ENCODE measurements around the gene ACTG1.

Gene ACTG1

DNA sequence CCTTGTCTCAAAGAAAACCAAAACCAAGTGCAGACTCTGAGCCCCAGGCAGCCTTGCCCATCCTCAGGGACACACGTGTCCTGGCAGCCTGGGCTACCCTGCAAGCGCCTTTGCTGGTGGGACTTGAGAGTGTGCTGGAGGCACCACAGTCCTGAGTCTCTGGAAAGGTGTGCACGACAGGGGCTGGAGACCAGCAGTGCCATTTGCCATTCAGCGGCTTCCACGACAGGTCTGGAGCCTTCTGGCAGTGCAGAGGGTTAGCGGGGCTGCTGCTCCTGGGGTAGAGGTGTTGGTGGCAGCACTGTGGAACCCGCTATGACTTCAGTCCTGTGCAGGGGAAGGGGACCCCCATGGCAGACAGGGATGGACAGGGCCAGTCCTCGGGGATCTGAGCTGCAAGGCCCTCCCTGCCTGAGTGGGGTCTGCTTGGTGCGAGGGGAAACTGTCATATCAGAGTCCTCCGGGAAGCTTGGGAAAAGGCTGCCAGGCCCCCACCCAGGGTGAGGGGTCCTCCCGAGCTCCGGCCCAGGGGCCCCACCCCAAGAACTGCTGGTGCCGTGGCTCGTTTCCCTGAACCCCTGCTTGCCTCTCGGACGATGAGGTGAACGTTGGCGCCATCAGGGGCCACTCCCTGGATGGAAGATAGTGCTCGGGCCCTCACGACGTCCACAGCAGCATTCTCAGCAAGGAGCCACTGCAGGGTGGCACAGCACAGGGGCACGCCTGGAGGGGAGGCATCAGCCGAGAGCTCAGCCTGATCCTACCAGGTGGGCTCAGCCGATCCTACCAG lies 32.8 kb upstream of the ACTG1 start:
- DNase-seq (ENCODE audit: low read depth) = no peak

DNA sequence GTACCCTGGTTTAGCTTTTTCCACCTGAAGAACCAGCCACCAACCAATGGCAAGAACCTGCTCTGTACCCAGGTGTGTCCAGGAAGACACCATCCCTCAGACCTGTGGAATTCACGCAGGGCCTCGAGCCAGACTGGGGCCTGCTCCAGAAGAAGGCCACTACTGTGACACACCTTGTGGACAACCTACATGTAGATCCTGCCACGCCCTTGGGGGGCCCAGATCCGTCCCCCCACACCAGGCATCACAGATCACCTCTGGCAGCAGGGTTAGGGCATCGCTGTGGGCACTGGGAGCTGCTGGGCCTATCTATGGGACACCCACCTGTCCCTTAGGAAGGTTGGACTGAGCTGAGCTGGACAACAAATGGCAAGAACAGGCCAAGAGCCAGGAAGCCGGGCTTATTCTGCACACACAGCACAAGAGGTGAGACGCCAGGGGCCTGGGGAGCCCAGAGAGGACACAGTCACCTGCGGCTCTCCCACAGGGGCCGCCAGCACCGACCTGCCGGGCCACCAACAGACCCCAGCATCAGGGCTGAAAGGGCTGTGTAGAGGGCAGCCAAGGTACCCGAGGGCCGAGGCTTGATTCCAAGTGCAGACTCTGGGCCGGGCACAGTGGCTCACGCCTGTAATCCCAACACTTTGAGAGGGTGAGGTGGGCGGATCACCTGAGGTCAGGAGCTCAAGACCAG lies 31.8 kb upstream of the ACTG1 start:
- no peak for DNase-seq (ENCODE audit: low read depth)

DNA sequence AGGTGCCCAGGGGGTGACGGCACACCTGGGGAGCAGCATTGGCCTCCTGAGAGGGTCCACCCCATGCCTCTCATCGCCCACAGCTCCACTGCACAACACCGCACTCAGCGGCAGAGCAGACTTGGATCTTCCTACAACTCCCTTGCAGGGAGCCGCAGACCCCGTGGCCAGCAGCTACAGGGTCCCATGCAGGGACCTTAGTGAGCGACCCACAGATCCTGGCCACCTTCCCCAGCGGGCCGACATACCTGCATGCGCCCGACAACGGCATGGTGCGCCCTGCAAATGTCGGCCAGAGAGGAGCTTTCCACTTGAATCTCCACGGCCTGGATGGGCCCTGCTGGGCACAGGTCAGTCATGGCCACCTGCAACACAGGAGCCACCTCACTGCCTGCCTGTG lies 31.2 kb upstream of the ACTG1 start:
- DNase-seq (ENCODE audit: low read depth) = no peak

DNA sequence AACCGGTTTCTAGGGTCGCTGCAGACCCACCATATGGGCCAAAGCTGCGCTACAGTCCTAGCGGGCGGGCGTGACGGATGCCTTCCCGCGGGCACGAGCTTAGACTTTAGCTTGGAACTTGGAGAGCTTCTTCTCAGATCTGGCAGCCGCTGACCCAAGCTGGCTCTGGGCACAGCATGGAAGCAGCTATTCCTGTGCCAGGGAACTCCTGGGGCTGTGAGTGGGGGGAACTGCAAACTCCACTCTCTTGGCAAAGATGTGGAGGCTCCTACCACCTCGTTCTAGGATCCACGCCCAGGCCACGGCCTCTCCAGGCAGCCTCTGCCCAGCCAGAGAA lies 30.7 kb upstream of the ACTG1 start:
- DNase-seq (ENCODE audit: low read depth) = no peak

DNA sequence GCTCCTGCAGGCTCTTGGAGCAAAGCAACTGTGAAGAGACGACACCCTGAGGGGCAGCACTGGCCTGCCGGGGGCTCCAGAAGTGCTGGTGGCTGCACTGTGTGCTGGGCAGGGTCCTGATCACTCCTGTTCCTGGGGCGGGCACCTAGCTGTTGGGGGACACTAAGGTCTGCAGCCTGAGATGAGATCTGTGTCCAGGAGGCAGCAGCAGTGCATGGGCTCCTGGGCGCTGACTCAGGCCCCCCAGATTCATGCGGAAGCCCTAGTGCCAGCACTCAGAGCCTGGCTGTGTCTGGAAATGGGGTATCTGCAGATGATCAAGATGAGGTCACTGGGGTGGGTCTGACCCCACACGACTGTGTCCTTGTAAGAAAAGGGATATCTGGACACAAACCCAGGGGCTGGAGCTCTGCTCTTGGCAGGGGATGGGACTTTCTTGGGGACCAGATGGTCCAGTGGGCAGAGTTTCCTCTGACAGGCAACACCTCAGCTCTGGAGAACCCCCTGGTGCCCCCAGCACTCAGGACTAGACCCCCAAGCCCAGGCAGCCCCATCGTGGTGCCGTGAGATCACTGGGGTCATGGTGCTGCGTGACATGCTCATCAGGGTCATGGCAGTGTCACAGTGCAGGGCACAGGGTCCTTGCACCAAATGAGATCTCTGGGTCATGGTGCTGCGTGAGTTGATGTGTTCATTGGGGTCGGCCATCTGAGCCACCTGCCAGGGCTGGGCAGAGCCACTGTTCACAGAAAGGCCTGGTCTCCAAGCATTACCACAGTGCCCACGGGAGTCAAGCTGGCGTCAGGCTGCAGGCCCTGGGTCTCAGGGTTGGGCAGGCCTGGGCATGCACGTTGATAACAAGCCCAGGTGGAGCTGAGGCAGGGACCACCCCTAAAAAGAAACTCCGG lies 30.1 kb upstream of the ACTG1 start:
- no peak for DNase-seq (ENCODE audit: low read depth)

DNA sequence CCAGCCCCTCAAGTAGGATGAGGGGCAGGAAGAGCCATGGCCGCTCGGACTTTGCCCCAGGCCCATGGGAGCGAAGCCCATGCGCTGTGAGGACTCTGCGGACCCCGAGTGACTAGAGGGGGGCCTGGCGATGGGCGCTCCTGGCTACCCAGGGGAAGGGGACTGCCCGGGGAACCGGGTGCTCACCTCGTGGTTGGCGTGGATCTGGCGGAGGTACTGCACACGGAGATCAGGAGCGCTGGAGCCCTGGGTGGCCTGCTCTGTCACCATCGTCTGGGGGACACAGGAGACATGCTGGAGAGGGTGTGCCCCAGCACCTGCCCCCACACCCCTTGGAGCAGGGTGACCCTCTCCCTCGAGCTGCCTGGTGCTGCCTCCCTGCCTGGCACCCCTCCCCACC lies 28.5 kb upstream of the ACTG1 start:
- no peak for DNase-seq (ENCODE audit: low read depth)

DNA sequence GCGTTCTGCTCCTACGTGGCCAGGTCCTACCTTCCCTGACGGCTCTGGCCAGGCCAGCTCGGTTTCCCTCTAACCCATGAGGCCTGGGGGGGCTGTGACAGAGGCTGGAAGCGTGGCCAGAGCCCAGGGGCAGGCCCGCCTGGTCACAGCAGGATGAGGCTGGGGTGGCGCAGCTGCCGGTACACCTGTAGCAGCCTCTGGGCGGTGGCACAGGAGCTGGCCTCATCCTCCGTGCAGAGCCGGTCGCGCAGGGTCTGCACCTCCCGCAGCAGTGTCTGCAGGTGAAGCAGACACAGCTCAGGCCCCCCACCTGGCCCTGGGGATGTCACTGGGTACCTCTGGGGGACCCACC lies 28.1 kb upstream of the ACTG1 start:
- DNase-seq (ENCODE audit: low read depth) = no peak

DNA sequence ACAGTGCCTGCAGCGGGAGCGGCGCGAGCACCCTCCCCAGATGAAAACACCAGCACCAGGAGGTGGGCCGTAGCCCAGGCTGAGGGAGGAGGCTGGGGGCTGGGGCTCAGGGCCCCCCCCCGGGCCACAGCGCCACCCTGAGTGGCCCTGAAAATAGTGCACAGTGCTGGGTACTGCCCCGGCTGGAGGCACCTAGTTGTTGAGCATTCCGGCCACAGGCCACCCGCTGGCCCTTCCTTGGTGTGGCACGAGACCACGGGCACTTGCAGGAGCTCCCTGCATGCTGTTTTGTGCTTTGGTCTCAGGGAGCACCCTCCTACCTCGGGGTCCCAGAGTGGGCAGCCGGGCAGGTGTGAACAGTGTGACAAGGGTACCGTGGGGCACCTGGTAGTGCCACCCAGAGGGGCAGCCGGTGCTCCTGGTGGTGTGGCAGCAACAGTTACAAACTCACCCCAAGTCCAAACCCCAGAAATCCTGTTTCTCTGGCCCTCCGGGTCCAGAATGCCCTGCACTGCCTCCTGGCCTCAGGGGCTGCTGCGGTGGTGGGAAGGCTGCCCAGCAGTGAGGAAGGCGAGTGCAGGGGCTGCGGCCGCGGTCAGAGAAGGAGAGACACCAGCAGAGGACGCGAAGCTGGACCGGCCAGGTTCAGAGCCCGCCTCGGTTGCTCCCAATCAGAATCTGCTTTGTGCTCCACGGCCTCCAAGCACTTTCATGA lies 27.5 kb upstream of the ACTG1 start:
- DNase-seq (ENCODE audit: low read depth) = no peak

DNA sequence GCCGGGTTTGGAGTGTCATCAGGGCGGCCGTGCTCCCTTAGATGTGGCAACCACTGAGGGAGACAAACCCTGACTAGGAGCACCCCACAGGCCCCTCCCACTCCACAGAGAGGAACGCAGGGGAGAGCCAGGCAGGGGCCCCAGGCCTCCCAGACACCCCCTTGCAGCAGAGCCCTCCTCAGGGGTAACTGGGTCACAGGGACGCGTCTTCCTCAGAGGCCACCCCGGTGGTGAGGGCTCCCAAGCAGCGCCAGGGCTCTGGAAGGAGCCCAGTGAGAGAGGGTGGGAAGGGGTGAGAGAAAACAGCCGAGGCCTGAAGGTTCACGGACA lies 26.9 kb upstream of the ACTG1 start:
- no peak for DNase-seq (ENCODE audit: low read depth)

DNA sequence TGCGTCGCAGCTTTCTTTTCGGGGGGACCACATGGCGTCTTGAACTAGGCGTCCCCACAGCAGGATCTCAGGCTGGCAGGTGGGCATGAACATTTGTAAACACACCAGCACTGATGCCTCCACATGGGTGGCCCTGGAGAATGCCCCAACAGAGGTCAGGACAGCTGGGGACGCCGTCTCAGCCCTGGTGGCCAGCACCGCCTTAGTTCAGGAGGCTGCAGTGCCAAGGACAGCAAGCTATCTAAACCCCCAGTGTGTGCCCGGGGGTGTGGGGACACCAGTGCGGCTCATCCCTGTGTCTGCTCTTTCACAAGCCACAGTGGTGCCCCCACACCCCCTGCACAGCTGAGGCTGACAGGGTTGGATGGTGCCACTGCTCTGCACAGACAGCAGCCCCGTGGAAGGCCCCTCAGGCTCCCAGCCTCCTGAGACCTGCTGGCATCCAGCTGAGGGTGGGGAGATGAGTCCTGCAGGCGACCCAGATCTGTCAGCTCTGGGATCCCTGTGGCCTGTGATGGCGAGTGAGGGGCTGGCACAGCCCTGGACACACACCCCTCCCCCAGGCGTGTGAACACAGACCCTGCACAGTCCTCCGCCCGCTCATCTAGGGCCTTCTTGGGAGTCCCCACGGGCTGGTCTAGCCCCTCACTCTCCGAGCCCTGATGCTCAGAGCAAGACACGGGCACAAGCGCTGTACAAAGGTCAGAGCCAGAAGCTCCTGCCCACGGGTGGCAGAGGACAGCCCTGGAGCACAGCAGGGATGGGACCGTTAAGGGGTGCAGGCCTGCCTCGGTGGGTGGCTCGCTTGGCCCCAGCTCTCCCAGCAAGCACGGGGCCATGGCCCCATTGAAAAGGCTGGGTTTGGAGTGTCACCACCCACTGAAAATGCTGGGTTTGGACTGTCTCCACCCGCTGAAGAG lies 26.3 kb upstream of the ACTG1 start:
- no peak for DNase-seq (ENCODE audit: low read depth)

DNA sequence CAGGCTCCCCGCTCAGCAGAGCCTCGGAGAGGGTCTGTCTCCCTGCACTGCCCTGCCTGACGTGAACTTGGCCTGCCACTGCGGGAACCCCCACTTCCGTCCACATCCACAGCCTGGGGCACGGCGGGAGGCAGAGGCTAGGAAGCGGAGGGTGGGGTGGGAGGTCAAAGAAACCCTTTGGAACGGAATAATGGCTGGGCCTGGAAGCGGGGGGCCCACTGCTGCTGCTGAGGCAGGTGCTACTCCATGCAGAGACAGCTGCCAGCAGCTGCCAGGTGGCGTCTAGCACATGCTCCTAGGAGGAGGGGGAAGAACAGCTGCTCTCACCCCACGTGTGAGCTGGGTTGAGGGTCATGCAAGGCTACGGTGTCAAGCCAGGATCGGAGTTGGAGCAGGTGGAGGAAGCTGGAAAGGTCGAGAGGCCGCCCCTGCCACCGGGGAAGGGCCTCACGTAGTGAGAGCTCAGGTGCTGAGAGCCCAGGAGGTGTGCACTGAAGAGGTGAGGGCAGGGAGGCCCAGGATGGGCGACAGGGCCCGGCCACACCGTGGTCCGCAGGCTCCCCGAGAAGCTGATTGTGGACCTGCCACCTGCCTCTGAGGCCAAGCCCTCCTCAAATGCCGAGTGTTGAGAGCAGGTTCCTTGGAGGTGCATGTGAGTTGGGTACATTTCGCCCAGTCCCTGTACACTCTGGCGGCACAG lies 25.4 kb upstream of the ACTG1 start:
- no peak for DNase-seq (ENCODE audit: low read depth)

DNA sequence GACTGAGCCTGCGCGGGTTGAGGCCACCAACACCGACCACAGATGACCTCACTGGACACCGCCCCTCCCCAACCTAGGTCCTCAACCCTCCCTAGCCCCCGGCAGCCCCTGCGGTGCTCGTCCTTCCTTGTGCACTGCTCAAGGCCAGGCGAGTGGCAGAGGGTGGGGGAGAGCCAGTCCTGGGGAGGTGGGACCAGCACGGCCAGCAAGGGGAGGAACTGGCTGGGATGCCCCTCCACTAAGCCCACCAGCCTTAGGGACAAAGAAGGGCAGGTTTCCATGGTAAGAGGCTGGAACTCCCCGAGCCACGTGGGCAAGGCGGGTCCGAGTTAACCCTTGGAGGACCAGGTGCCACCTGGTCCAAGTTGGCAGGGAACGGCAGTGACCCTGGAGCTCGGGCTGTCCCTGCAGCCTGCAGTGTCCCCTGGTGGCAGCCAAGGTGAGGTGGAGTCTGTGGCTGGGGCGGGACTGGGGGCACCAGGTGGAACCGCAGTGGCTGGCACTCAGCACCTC lies 24.8 kb upstream of the ACTG1 start:
- no peak for DNase-seq (ENCODE audit: low read depth)

DNA sequence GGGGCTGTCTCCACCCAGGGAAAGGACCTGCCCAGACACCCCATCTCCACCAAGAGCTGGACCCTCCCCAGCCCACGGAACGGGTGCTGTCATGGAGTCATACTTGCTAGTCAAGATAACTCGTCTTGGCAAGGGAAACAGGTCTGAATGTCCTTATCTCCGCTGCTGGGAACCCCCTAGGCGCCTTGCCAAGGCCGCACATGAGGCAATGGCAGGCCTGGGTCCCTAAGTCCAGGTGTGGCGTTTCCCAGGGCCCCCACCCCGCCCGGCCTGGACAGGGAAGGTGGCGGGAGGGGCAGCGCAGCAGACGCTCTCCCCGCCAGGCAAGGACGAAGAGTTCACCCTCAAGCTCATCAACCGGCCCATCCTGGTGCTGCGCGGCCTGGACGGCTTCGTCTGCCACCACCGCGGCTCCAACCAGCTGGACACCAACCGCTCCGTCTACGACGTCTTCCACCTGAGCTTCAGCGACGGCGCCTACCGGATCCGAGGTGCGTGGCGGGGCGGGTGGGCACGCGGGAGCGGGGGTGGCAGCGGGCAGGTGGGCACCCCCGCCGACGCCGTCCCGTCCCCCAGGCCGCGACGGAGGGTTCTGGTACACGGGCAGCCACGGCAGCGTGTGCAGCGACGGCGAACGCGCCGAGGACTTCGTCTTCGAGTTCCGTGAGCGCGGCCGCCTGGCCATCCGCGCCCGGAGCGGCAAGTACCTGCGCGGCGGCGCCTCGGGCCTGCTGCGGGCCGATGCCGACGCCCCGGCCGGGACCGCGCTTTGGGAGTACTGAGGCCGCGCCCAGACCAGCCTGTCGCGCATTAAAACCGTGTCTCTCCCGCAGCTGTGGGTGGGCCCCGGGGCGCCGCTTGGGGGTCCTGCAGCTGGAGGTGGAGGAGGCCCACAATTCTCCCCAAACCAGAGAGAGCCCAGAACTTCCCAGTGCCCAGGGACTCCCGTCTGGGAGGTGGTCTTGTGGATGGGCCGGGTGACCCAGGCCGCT lies 24.0 kb upstream of the ACTG1 start:
- no peak for DNase-seq (ENCODE audit: low read depth)

DNA sequence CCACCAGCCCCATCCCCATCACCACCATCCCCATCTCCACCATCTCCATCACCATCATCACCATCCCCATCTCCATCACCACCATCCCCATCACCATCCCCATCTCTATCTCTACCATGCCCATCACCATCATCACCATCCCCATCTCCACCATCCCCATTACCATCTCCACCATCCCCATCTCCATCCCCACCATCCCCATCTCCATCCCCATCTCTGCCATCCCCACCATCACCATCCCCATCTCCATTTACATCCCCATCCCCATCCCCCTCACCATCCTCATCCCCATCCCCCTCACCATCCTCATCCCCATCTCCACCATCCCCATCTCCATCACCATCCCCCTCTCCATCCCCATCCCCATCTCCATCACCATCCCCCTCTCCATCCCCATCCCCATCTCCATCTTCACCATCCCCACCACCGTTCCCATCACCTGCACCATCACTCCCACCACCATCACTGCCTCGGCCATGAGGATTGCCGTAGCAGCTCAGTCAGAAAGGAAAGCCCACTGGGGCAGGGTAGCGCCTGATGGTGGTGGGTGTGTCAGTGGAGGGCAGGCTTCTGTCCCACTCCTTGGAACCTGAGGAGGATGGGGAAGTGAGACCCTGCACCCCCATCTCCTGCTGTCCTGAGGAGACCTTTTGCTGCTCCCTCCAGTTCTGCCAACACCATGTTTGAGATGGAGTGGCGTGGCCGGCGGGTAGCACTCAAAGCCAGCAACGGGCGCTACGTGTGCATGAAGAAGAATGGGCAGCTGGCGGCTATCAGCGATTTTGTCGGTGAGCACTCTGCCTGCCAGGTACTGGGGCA lies 23.1 kb upstream of the ACTG1 start:
- no peak for DNase-seq (ENCODE audit: low read depth)

DNA sequence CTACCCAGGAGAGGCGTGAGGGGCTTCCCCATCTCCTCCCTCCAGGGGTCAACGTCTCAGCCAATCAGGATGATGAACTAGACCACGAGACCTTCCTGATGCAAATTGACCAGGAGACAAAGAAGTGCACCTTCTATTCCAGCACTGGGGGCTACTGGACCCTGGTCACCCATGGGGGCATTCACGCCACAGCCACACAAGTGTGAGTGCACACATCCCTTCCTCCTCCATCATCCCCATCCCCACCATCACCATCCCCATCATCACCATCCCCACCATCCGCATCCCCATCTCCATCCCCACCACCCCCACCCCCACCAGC lies 22.4 kb upstream of the ACTG1 start:
- no peak for DNase-seq (ENCODE audit: low read depth)

DNA sequence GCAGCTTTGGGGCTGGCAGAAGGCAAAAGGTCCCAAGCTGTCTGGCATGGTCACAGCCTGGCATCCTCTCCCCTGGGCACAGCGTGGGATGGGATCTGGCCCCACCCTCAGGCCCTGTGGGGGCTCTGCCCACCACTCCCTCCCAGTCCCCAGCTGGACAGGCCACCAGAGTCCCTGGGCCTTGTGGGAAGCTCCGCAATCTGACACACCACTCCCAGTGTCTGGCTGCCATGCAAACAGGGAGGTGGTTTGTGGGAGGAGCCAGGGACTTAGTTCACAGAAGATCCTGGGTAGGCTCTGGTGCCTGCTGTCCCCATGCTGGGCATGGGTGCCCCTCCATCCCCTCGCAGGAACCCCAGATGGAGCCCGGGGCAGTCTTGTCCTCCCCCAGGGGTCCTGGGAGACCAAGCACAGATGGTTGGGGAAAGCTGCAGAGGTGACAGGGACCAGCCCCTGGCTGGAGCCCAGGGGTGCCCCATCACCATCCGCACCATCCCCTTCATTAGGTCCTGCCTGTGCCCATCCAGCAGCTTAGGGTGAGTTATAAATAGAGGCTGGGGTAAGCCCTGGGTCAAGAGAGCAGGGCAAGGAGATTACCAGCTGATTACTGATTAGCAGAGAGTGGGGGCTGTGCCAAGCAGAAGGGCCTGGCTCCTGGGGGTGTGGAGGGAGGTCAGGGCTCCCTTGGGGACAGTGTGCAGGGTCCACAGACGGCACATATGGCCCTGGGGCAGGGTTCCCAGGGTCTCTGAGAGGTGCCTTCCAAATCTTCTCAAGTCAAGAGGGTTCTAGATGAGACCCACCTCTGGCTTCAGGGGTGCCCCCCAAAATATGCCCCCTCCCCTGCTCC lies 21.8 kb upstream of the ACTG1 start:
- DNase-seq (ENCODE audit: low read depth) = no peak

DNA sequence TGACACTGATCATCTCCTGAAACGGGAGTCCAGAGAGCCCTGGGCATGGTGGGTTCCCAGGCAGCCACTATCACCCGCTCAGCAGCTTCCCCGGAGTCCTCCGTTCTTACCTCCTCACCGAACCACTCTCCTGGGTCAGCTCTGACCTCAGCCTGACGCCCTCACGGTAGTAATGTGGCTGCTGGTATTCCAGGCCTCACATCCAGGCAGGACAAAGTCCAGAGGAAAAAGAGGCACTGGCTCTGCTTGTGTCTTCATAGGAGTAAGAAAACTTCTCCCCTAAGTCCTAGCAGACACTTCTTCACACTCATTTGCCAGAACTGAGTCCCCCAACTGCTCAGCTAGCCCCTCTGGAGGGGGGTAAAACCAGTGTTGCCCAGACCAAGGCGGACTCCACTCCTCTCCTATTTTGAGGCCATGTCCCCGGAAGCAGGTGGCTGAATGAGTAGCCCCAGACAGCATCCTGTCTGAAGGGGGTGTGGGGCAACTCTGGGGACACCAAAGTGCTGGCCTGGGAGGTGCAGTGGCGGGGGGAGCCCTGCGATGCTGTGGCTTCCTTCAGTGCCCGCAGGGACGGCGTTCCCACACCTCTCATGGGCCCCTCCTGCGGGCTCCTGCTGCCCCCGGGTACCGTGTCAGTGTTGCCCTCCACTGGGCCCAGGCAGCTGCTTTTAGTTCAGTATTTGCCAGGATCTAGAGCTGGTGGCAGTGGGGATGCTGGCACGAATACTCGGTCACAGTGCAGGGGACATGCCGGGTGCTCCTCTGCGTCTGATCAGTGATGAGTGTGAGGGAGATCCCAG lies 20.9 kb upstream of the ACTG1 start:
- DNase-seq (ENCODE audit: low read depth) = no peak
